Left colon (tissue), 2 donors: ENCODE results near the gene COL18A1. TPM values are rescaled to one million over a fixed set of nuclear protein-coding genes. Genes with fewer than 3 reads are reported as not detected.

Experiments
- ATAC-seq: fragments of 200-7000 bp; cut with Tn5 transposase; one replicate; pipeline ENCODE4 v1.9.1; 2020; ENCODE audit warnings: mild to moderate bottlenecking, moderate library complexity
- DNase-seq, 2 donors: peaks; one replicate each; pipeline ENCODE4 v3.0.0-alpha.2; 2020
- intact Hi-C, 2 donors: fragments of 100-400 bp; cut with DNase I in 1 of 2; cut with micrococcal nuclease in 1 of 2; formaldehyde crosslinking; loops; one replicate each; pipeline versions ENCODE4 v1.11.2 to v1.14.0; 2022; cut with DNase I, micrococcal nuclease
- total RNA-seq, 2 donors: library from RNA; stranded (reverse); fragmentation: NEBNext Ultra II Directional; extraction: Animal tissue kit (Norgen Biotek cat#: 25700); gene quantifications; one replicate each; pipeline ENCODE4 v1.2.1, GENCODE V29; 2021
- donor health status: DM: no; HTN: no; CAD: no.
- donor health status: DM: yes; HTN: yes; CAD: no.

The COL18A1 gene
- total RNA-seq, 2 donors from 2014 or later, result 10.6 to 17.0 TPM

DNA sequence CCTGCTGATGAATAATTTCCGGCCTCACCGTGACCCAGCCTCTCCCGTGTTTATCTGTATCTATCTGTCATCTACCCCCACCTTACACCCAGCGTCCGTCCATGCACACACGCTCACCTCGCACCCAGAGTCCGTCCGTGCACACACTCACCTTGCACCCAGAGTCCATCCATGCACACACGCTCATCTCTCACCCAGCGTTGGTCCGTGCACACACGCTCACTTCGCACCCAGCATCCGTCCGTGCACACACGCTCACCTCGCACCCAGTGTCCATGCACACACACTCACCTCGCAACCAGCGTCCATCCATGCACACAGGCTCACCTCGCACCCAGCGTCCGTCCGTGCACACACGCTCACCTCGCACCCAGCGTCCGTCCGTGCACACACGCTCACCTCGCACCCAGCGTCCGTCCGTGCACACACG lies 25.0 kb upstream of the COL18A1 start:
- DNase-seq, result no peak
- intact Hi-C loops, result no loop called here
- no peak for ATAC-seq

GRCh38 chr21:45380566-45380965 lies 24.4 kb upstream of the COL18A1 start:
- ATAC-seq, result no peak
- no peak for DNase-seq
- intact Hi-C loops, result no loop called here

GRCh38 chr21:45381036-45381787 lies 23.8 kb upstream of the COL18A1 start:
- intact Hi-C loops, result no loop called here
- DNase-seq (no peak), ATAC-seq (no peak)

GRCh38 chr21:45381865-45382696 lies 22.9 kb upstream of the COL18A1 start:
- DNase-seq (no peak), ATAC-seq (no peak)
- intact Hi-C loops, result no loop called here

- no peak for ATAC-seq
- intact Hi-C loops, result no loop called here
- no peak for DNase-seq
Measured at GRCh38 chr21:45382697-45382997, 22.3 kb upstream of the COL18A1 start.

GRCh38 chr21:45383111-45383614 lies 21.8 kb upstream of the COL18A1 start:
- DNase-seq (no peak), ATAC-seq (no peak)
- intact Hi-C loops, result no loop called here

GRCh38 chr21:45383615-45384201 lies 21.3 kb upstream of the COL18A1 start:
- intact Hi-C loops, result no loop called here
- peak in 1 of 2 donors; percentile 12 for DNase-seq

DNA sequence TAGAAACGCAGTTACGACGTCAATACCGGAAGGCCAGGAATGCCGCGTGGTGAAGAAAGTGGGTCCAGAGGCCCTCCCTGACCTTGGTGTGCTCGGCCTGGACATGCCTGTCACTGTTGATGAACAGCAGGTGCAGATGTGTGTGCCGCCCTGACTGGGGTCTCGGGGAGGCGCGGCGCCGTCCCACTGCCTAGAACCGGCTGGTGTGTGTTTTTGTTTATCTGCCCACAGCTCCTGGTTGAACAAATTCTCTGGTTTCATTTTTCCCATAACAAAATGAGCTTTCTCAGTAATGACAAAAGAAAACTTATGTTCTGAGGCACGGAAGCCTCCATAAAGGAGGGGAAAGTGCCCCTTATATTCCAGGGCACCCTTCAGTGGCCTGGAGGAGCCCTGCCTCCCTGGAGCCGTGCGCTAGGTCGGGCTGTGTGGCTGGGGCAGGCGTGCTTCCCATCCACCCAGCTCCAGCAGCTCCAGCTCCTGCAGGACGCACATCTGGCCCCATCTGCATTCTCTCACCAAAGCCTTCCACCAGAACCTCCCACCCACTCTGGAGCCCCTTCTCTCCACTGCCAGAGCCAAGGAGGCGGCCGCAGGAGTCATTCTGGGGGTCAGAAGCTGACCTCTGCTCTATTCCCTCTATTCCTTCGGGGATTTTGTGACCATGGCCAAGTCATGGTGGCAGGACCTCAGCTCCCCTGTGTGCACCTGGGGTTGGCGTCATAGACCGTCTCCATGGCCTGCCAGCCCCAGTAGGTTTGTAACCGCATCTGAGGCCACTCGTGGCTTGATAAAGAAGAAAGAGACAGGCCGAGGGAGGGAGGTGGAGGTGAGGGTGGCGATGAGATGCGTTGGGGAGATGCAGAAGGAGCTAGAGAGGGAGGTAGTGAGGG lies 20.1 kb upstream of the COL18A1 start:
- ATAC-seq (no peak), DNase-seq (no peak)
- intact Hi-C loops, result no loop called here

More at GRCh38 chr21:45383615-45384201, 21.3 kb upstream of the COL18A1 start:
- ATAC-seq, result no peak

DNA sequence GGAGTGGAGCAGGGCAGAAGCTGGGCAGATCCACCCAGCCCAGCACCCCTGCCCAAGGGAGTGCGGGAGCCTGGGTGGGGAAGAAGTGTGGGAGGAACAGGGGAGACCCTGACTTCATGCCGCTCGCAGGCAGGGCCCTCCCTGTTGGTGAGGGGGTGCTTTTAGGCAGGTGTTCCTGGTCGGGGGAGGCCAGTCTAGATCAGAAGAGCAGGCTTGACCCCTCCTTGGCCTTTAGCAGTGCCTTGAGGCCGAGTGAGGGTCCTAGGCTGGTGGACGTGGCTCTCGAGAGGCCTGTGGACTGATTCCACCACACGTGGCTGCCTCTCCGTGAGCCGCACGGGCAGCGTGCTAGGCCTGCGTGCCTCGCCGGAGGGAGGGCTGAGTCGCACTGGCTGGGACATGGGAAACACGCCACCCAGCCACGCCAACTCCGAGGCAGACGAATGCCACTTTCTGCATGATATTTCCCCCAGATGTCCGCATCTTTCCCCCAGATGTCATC lies 19.4 kb upstream of the COL18A1 start:
- ATAC-seq, result no peak
- peak in 1 of 2 donors; percentile 9 for DNase-seq
- intact Hi-C loops, result no loop called here

DNA sequence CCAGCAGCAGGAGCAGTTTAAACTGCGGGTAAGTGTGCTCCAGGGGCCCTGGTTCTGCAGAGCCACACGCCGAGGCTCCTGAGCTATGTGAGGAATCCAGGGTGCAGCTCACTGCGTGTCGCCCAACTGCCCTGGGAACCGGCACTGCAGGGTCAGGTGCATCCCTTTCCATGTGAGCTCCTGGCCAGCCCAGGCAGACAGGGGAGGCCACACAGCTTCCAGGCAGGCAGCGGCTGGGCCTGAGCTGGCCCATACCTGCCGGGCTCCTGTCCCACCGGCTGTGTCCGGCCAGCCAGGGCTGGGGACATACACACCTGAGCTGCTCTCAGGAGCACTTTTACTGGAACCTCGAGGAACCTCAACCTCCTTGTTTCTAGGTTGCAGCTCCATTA lies 18.6 kb upstream of the COL18A1 start:
- ATAC-seq, result no peak
- no peak for DNase-seq
- intact Hi-C loops, result no loop called here

- intact Hi-C loops, result no loop called here
- ATAC-seq (no peak), DNase-seq (peak in 1 of 2 donors; percentile 29)
Measured at GRCh38 chr21:45386728-45387371, 18.1 kb upstream of the COL18A1 start.

- ATAC-seq (no peak), DNase-seq (peak in 1 of 2 donors; percentile 8)
Measured at GRCh38 chr21:45387506-45387905, 17.5 kb upstream of the COL18A1 start.

DNA sequence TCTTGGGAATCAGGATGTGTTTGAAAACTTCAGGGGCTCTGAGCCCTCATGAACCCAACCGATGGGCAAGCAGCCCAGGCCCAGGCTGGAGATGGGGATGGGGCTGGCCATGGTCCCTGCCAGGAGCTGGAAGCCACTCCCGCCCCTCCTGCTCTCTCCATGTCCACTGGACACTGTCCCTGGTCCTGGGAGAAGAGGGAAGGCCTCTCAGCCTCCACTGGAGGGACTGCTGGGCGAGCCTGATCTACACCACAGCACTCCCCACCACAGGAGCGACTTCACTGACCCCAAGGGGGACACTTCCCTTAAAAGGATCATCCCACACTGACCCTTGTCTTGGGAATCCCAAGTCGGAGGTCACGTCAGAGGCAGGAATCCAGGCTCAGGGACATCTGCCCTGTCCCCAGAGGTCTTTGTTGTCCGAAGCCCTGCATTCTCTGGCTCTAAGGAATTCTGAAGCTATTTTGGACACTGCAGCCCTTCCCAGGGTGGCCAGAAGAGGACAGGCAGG lies 16.9 kb upstream of the COL18A1 start:
- DNase-seq (no peak), ATAC-seq (no peak)
- intact Hi-C loops, result no loop called here

More at GRCh38 chr21:45387506-45387905, 17.5 kb upstream of the COL18A1 start:
- intact Hi-C loops, result no loop called here

- no peak for ATAC-seq
- peak in 1 of 2 donors; percentile 14 for DNase-seq
- intact Hi-C loops, result no loop called here
Measured at GRCh38 chr21:45388611-45389296, 16.2 kb upstream of the COL18A1 start.

GRCh38 chr21:45390121-45390751 lies 14.7 kb upstream of the COL18A1 start:
- intact Hi-C loops, result no loop called here
- DNase-seq (peak in 1 of 2 donors; percentile 18), ATAC-seq (no peak)

- no peak for ATAC-seq
- no peak for DNase-seq
- intact Hi-C loops, result no loop called here
Measured at GRCh38 chr21:45390831-45391742, 13.9 kb upstream of the COL18A1 start.
